Glutamatergic neuron (in vitro differentiated cells): ENCODE data around the gene LIPC. TPM values are rescaled to one million over a fixed set of nuclear protein-coding genes. Genes with fewer than 3 reads are reported as not detected.

Source experiments
- DNase-seq: peaks from one replicate; pipeline ENCODE4 v3.0.0; 2022
- H3K27ac Mint-ChIP-seq: one replicate; pipeline ENCODE4 v1.8.0; 2020; ENCODE audit warnings: mild to moderate bottlenecking, mixed read lengths, inconsistent platforms; ENCODE audit not compliant: unreplicated experiment
- H3K27me3 Mint-ChIP-seq: one replicate; pipeline ENCODE4 v1.8.0; 2020; ENCODE audit warnings: mild to moderate bottlenecking, moderate library complexity, mixed read lengths, inconsistent platforms; ENCODE audit not compliant: unreplicated experiment
- H3K36me3 Mint-ChIP-seq: one replicate; pipeline ENCODE4 v1.8.0; 2020; ENCODE audit warnings: mild to moderate bottlenecking, mixed read lengths, inconsistent platforms; ENCODE audit not compliant: unreplicated experiment
- H3K4me1 Mint-ChIP-seq: one replicate; pipeline ENCODE4 v1.8.0; 2020; ENCODE audit warnings: mild to moderate bottlenecking, low read depth, mixed read lengths, inconsistent platforms; ENCODE audit not compliant: unreplicated experiment
- H3K4me3 Mint-ChIP-seq: one replicate; pipeline ENCODE4 v1.8.0; 2020; ENCODE audit warnings: mild to moderate bottlenecking, mixed read lengths, inconsistent platforms; ENCODE audit not compliant: unreplicated experiment
- H3K9me3 Mint-ChIP-seq: one replicate; pipeline ENCODE4 v1.8.0; 2020; ENCODE audit warnings: mild to moderate bottlenecking, moderate library complexity, mixed read lengths, inconsistent platforms; ENCODE audit not compliant: unreplicated experiment
- CTCF ChIP-seq: fragments of 200-600 bp; sonication (generic); IDR thresholded peaks from one replicate; pipeline ENCODE4 v1.5.0; 2021; ENCODE audit not compliant: partially characterized antibody, unreplicated experiment
- long read RNA-seq: library from polyadenylated mRNA; unstranded; transcript quantifications from one replicate; pipeline ENCODE4 v2.0.0, GENCODE V29; 2020; ENCODE audit not compliant: unreplicated experiment
- total RNA-seq: library from RNA; stranded (reverse); fragmentation: NEBNext Ultra II Directional; extraction: Animal tissue kit (Norgen Biotek cat#: 25700); gene quantifications from one replicate; pipeline ENCODE4 v1.2.1, GENCODE V29; 2021; ENCODE audit not compliant: unreplicated experiment

Gene LIPC
- total RNA-seq, result not detected
- long read RNA-seq, result 0 reads

- no peaks in the 10 kb centered on the region for H3K36me3 Mint-ChIP-seq
- peaks cover 8% of the 10 kb centered on the region for H3K27me3 Mint-ChIP-seq
- no peak within 1 kb of the TSS for H3K4me3 Mint-ChIP-seq
- H3K27ac Mint-ChIP-seq, result peak within 1 kb of the TSS; percentile 26
- H3K4me1 Mint-ChIP-seq, result peaks cover 19% of the 10 kb centered on the region
- H3K9me3 Mint-ChIP-seq, result peaks cover 2% of the 10 kb centered on the region
- no peak for DNase-seq
- TF ChIP-seq CTCF, result no peak
These were observed at the start of gene LIPC for GRCh38 chr15:58431221-58432149. Gene LIPC (plus strand): TSS chr15:58431991. CDS start chr15:58432033, 42 bp downstream.

GRCh38 chr15:58383876-58384275 is 47.9 kb upstream of the LIPC start:
- no peaks in the 10 kb centered on the region for H3K4me1 Mint-ChIP-seq
- TF ChIP-seq CTCF, result no peak
- no peaks in the 10 kb centered on the region for H3K36me3 Mint-ChIP-seq
- H3K9me3 Mint-ChIP-seq, result no peaks in the 10 kb centered on the region
- H3K27me3 Mint-ChIP-seq, result peaks cover 2% of the 10 kb centered on the region
- H3K27ac Mint-ChIP-seq, result no peak overlapping the region
- no peak overlapping the region for H3K4me3 Mint-ChIP-seq
- DNase-seq, result no peak

GRCh38 chr15:58384667-58385066 is 47.1 kb upstream of the LIPC start:
- Mint-ChIP-seq H3K27ac (no peak overlapping the region), H3K4me3 (no peak overlapping the region), H3K9me3 (no peaks in the 10 kb centered on the region), H3K27me3 (peaks cover 2% of the 10 kb centered on the region), H3K4me1 (no peaks in the 10 kb centered on the region), H3K36me3 (no peaks in the 10 kb centered on the region)
- no peak for TF ChIP-seq CTCF
- DNase-seq, result no peak

- Mint-ChIP-seq H3K27ac (no peak overlapping the region), H3K4me3 (no peak overlapping the region), H3K9me3 (no peaks in the 10 kb centered on the region), H3K4me1 (no peaks in the 10 kb centered on the region), H3K27me3 (peaks cover 2% of the 10 kb centered on the region), H3K36me3 (no peaks in the 10 kb centered on the region)
- TF ChIP-seq CTCF, result no peak
- DNase-seq, result no peak
These were observed 45.7 kb upstream of the LIPC start for GRCh38 chr15:58386081-58386480.

- H3K27me3 Mint-ChIP-seq, result peaks cover 2% of the 10 kb centered on the region
- no peaks in the 10 kb centered on the region for H3K36me3 Mint-ChIP-seq
- H3K4me3 Mint-ChIP-seq, result no peak overlapping the region
- DNase-seq, result no peak
- H3K9me3 Mint-ChIP-seq, result no peaks in the 10 kb centered on the region
- TF ChIP-seq CTCF, result no peak
- no peak overlapping the region for H3K27ac Mint-ChIP-seq
- no peaks in the 10 kb centered on the region for H3K4me1 Mint-ChIP-seq
These were observed 45.1 kb upstream of the LIPC start for GRCh38 chr15:58386641-58387040.
